Right atrium auricular region (tissue), 2 donors: Measurements from ENCODE around the gene SEC16B. TPM values are rescaled to one million over a fixed set of nuclear protein-coding genes. Genes with fewer than 3 reads are reported as not detected.

Experiments used
- DNase-seq: peaks from one replicate; pipeline ENCODE4 v3.0.0-alpha.2; 2019; ENCODE audit warnings: low spot score
- H3K27ac ChIP-seq, 2 donors: fragments of 200-600 bp; sonication (generic); 1 replicate in 1 of 2; 2 replicates in 1 of 2; pipeline ENCODE4 v1.5.1; 2016 to 2019
- H3K27me3 ChIP-seq, 2 donors: fragments of 200-600 bp; sonication (generic); one replicate each; pipeline versions ENCODE4 v1.5.1 to v1.6.0; 2017 to 2019
- H3K36me3 ChIP-seq: fragments of 200-600 bp; sonication (generic); one replicate; pipeline ENCODE4 v1.5.1; 2016
- H3K4me1 ChIP-seq, 2 donors: fragments of 200-600 bp; sonication (generic); one replicate each; pipeline versions ENCODE4 v1.5.1 to v1.6.0; 2017 to 2019
- H3K4me3 ChIP-seq, 2 donors: fragments of 200-600 bp; sonication (generic); 1 replicate in 1 of 2; 2 replicates in 1 of 2; pipeline ENCODE4 v1.5.1; 2017 to 2019; ENCODE audit warnings: mild to moderate bottlenecking in 1 of 2, moderate library complexity in 1 of 2
- H3K9me3 ChIP-seq, 2 donors: fragments of 200-600 bp; sonication (generic); one replicate each; pipeline ENCODE4 v1.5.1; 2019
- CTCF ChIP-seq, 2 donors: fragments of 200-600 bp; sonication (generic); IDR thresholded peaks; one replicate each; pipeline ENCODE4 v1.5.1; 2019; ENCODE audit warnings: antibody characterized with exemption in 2 of 2
- total RNA-seq, 2 donors: library from RNA; depleted of rRNA; stranded (reverse); fragments of >200 nt; gene quantifications; one replicate each; pipeline ENCODE4 v1.1.0, GENCODE V29; 2016

Gene SEC16B
- total RNA-seq, 2 donors from 2014 or later = 1.9 to 5.8 TPM

DNA sequence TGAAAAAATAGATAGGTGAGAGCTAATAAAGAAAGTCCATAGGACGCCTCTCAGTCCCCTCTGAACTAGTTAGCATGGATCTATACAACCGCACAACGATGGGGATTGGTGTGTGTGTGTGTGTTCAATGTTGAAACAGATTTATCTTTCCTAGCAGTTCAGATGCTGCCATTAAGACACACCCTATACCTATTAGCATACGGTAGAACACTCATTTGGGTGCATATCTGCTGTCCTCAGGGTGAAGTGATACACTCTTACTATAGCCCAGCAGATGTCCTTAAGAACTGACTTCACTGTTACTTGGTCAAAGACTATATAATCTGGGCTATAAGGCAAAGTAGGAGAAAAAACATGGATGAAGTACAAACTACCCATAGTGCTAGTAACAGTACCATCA is 4.6 kb downstream of the SEC16B start:
- H3K4me1 ChIP-seq = peaks cover 0 to 7% of the 10 kb centered on the region in 2 donors
- no peak overlapping the region for H3K27ac ChIP-seq
- DNase-seq = no peak
- H3K9me3 ChIP-seq = no peaks in the 10 kb centered on the region
- no peaks in the 10 kb centered on the region for H3K27me3 ChIP-seq
- no peak for TF ChIP-seq CTCF (IDR thresholded peaks at IDR 0.05)
- H3K4me3 ChIP-seq = no peak overlapping the region
- peaks cover 19% of the 10 kb centered on the region for H3K36me3 ChIP-seq

DNA sequence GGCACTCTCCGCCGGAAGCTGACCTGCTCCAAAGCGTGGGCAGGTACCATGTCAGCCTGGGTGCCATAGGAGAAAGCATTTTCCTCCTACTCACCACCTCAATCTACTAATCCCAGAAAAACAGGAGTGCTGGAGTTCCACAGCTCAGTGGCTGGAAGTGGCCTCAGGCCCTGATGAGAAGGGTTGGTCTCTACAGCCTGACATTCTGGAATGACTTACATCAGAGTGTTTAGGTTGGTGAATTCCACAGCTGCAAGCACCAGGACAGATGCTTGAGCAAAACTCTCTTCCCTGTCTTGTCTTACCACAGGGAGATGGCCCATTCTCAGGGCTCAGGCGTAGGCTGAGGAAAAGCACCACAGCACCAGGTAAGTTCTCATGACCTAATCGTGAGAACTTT is 5.5 kb downstream of the SEC16B start:
- no peak for TF ChIP-seq CTCF (IDR thresholded peaks at IDR 0.05)
- peaks cover 19% of the 10 kb centered on the region for H3K36me3 ChIP-seq
- DNase-seq = no peak
- H3K9me3 ChIP-seq = no peaks in the 10 kb centered on the region
- H3K27ac ChIP-seq = no peak overlapping the region
- peaks cover 0 to 4% of the 10 kb centered on the region in 2 donors for H3K4me1 ChIP-seq
- no peaks in the 10 kb centered on the region for H3K27me3 ChIP-seq
- no peak overlapping the region for H3K4me3 ChIP-seq

GRCh38 chr1:177960939-177961622 is 8.8 kb downstream of the SEC16B start:
- peaks cover 25% of the 10 kb centered on the region for H3K36me3 ChIP-seq

DNA sequence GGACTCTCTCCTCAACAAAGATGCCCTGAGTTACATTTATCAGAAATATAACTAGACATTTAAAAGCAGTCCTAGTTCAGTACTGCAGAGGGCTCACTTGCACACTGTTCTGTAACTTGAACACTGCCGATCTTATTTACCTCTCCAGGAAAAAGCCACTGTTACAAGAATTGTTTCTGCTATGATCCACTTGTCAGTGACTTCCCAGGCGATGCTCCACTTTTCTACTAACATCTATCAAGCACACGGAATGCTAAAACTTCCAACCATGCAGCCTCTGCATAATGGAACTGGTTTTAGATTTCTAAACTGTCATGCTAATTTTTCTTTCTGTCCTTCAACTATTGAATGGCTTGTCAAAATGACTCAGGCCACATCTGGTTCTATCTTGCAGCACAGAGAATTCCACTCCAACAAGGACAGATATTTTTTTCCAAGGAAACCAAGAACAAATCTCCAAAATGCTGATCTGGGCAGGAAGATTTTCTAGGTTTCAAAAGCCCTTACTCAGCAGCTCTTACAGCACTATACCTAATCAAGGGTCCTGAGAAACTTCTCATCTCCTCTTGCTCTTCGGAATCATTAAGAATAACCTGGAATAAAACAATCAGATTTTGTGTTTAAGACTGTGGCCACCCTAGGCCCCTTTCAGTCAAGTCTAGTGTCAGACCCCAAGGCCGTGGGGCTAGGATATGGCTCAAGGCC is 9.9 kb downstream of the SEC16B start:
- no peaks in the 10 kb centered on the region for H3K27me3 ChIP-seq
- no peak overlapping the region for H3K4me3 ChIP-seq
- H3K4me1 ChIP-seq = no peaks in the 10 kb centered on the region
- H3K36me3 ChIP-seq = peaks cover 24% of the 10 kb centered on the region
- no peak for DNase-seq
- TF ChIP-seq CTCF (IDR thresholded peaks at IDR 0.05) = peak in 1 of 2 donors; percentile 58
- no peaks in the 10 kb centered on the region for H3K9me3 ChIP-seq
- no peak overlapping the region for H3K27ac ChIP-seq

More at GRCh38 chr1:177960939-177961622, 8.8 kb downstream of the SEC16B start:
- H3K4me3 ChIP-seq = no peak overlapping the region
- no peaks in the 10 kb centered on the region for H3K27me3 ChIP-seq
- DNase-seq = no peak
- no peaks in the 10 kb centered on the region for H3K4me1 ChIP-seq
- no peak overlapping the region for H3K27ac ChIP-seq
- no peak for TF ChIP-seq CTCF (IDR thresholded peaks at IDR 0.05)
- no peaks in the 10 kb centered on the region for H3K9me3 ChIP-seq

DNA sequence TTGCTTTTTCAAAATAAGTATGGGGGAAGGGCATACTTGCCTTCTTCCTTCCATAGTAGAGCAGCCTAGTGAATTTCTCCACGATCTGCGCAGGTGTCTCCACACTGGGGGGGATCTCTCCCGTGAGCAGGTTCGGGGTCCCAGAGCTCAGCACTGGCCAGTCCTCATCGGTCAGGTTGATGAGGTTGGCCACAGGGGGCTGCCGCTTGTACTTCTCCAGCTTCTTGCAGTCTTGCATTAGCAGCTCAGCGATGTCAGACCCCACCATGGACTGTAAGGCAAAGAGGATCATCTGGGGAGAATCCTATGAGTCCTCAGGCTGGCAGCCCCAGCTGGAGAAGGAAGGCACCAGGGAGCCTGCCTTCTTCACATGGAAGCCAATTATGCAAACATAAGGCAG is 11.8 kb downstream of the SEC16B start:
- H3K27me3 ChIP-seq = no peaks in the 10 kb centered on the region
- peaks cover 12% of the 10 kb centered on the region for H3K36me3 ChIP-seq
- no peaks in the 10 kb centered on the region for H3K9me3 ChIP-seq
- TF ChIP-seq CTCF (IDR thresholded peaks at IDR 0.05) = no peak
- no peaks in the 10 kb centered on the region for H3K4me1 ChIP-seq
- no peak for DNase-seq
- no peak overlapping the region for H3K27ac ChIP-seq
- H3K4me3 ChIP-seq = no peak overlapping the region
